Neural cell (in vitro differentiated cells): ENCODE data around the gene RYR3.

Source experiments
- CTCF ChIP-seq: fragments of 450-650 bp; IDR thresholded peaks from 2 replicates; pipeline ENCODE4 v1.5.1; 2014; ENCODE audit warnings: antibody characterized with exemption, mild to moderate bottlenecking, moderate library complexity; ENCODE audit not compliant: poor library complexity, severe bottlenecking
- EP300 ChIP-seq: fragments of 450-650 bp; conservative IDR thresholded peaks from 2 replicates; pipeline ENCODE4 v1.6.1; 2014; ENCODE audit warnings: antibody characterized with exemption, mild to moderate bottlenecking, moderate library complexity; ENCODE audit not compliant: poor library complexity, severe bottlenecking
- MXI1 ChIP-seq: fragments of 450-650 bp; conservative IDR thresholded peaks from 2 replicates; pipeline ENCODE4 v1.6.1; 2014; ENCODE audit warnings: antibody characterized with exemption, mild to moderate bottlenecking; ENCODE audit not compliant: poor library complexity, severe bottlenecking
- POLR2AphosphoS5 ChIP-seq: IDR thresholded peaks from 2 replicates; pipeline ENCODE4 v1.6.1; 2012
- RAD21 ChIP-seq: fragments of 450-650 bp; conservative IDR thresholded peaks from 2 replicates; pipeline ENCODE4 v1.6.1; 2014; ENCODE audit warnings: antibody characterized with exemption, mild to moderate bottlenecking, moderate library complexity
- REST ChIP-seq: IDR thresholded peaks from 2 replicates; pipeline ENCODE4 v1.6.1; 2012; ENCODE audit warnings: borderline replicate concordance
- TAF1 ChIP-seq: IDR thresholded peaks from 2 replicates; pipeline ENCODE4 v1.6.1; 2012; ENCODE audit warnings: low read depth

GRCh38 chr15:33395321-33395720 lies 84.6 kb downstream of the RYR3 start:
- TF ChIP-seq REST, result no peak
- no peak for TF ChIP-seq CTCF
- TF ChIP-seq POLR2AphosphoS5, result no peak
- TF ChIP-seq MXI1, result no peak
- no peak for TF ChIP-seq EP300
- TF ChIP-seq TAF1, result no peak
- TF ChIP-seq RAD21, result no peak
